Measurements from ENCODE around the gene ADGRG3. TPM values are rescaled to one million over a fixed set of nuclear protein-coding genes. Genes with fewer than 3 reads are reported as not detected.

The ADGRG3 gene
- total RNA-seq, 1 donor from 2014 or later, result not detected

DNA sequence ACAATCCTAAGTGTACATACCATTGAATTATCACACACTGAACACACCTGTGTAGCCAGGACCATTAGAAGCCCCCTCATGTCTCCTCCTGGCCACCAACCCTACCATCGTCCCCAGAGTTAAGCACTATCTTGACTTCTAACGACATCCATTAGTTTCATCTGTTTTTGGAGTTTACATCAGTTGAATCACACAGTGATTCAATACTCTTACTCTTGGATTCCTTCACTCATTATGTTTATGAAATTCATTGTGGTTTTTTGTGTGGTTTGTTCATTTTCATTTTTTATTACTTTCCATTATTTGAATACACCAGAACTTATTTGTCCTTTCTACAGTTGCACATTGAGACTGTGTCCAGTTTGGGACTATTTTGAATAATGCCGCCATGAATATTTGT lies 40.1 kb downstream of the ADGRG3 start:
- no peaks in the 10 kb centered on the region for H4K20me1 ChIP-seq (ENCODE audit: insufficient read depth, low read length)
- H3K9ac ChIP-seq (ENCODE audit: low read length), result no peak overlapping the region
- no peak overlapping the region for H3K4me3 ChIP-seq (ENCODE audit: insufficient read depth, low read depth, low read length)
- H3K4me2 ChIP-seq (ENCODE audit: low read length), result no peak overlapping the region
- no peak for TF ChIP-seq EZH2 (IDR thresholded peaks at IDR 0.05; ENCODE audit: insufficient read depth, low read length)
- no peak for TF ChIP-seq CTCF (IDR thresholded peaks at IDR 0.05; ENCODE audit: insufficient read depth, low read depth, low read length)
- H3K27ac ChIP-seq (ENCODE audit: low read depth, low read length), result no peak overlapping the region
- Mint-ChIP-seq H3K4me1 (ENCODE audit: low read depth, unreplicated experiment) (no peaks in the 10 kb centered on the region), H3K27ac (ENCODE audit: unreplicated experiment) (no peak overlapping the region), H3K9me3 (ENCODE audit: unreplicated experiment) (no peaks in the 10 kb centered on the region), H3K27me3 (ENCODE audit: low read depth, unreplicated experiment) (peaks cover 31% of the 10 kb centered on the region), H3K4me3 (ENCODE audit: unreplicated experiment) (no peak overlapping the region), H3K36me3 (ENCODE audit: low read depth, unreplicated experiment) (no peaks in the 10 kb centered on the region)
- DNase-seq (ENCODE audit: low read depth) (no peak), FAIRE-seq (no peak)
- H3K4me1 ChIP-seq (ENCODE audit: insufficient read depth, low read length), result no peaks in the 10 kb centered on the region
- no peaks in the 10 kb centered on the region for H3K79me2 ChIP-seq (ENCODE audit: insufficient read depth, low read length)
- H3K9me3 ChIP-seq (ENCODE audit: insufficient read depth, low read depth, low read length), result peaks cover 9% of the 10 kb centered on the region
- no peaks in the 10 kb centered on the region for H3K36me3 ChIP-seq (ENCODE audit: insufficient read depth, low read length)
- H3K27me3 ChIP-seq (ENCODE audit: insufficient read depth, low read length), result peaks cover 22% of the 10 kb centered on the region
- H2AFZ ChIP-seq (ENCODE audit: low read depth, low read length), result no peak overlapping the region

DNA sequence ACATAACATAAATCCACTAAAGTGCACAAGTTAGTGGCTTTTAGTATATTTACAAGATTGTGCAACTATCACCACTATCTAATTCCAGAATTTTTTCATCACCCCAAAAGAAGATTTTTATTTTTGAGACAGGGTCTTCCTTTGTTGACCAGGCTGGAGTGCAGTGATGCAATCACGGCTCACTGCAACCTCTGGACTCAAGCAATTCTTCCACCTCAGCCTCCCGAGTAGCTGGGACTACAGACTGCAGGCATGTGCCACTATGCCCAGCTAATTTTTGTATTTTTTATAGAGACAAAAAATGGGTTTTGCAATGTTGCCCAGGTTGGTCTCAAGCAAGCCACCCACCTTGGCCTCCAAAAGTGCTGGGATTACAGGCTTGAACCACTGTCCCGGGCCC lies 41.6 kb downstream of the ADGRG3 start:
- Mint-ChIP-seq H3K27me3 (ENCODE audit: low read depth, unreplicated experiment) (peaks cover 30% of the 10 kb centered on the region), H3K9me3 (ENCODE audit: unreplicated experiment) (no peaks in the 10 kb centered on the region), H3K36me3 (ENCODE audit: low read depth, unreplicated experiment) (no peaks in the 10 kb centered on the region), H3K4me3 (ENCODE audit: unreplicated experiment) (no peak overlapping the region), H3K27ac (ENCODE audit: unreplicated experiment) (no peak overlapping the region), H3K4me1 (ENCODE audit: low read depth, unreplicated experiment) (no peaks in the 10 kb centered on the region)
- no peak for DNase-seq (ENCODE audit: low read depth)
- Histone ChIP-seq H3K79me2 (ENCODE audit: insufficient read depth, low read length) (no peaks in the 10 kb centered on the region), H3K27me3 (ENCODE audit: insufficient read depth, low read length) (peaks cover 28% of the 10 kb centered on the region), H3K4me3 (ENCODE audit: insufficient read depth, low read depth, low read length) (no peak overlapping the region), H3K9ac (ENCODE audit: low read length) (no peak overlapping the region), H4K20me1 (ENCODE audit: insufficient read depth, low read length) (no peaks in the 10 kb centered on the region), H3K27ac (ENCODE audit: low read depth, low read length) (no peak overlapping the region), H2AFZ (ENCODE audit: low read depth, low read length) (no peak overlapping the region), H3K4me1 (ENCODE audit: insufficient read depth, low read length) (no peaks in the 10 kb centered on the region), H3K4me2 (ENCODE audit: low read length) (no peak overlapping the region), H3K36me3 (ENCODE audit: insufficient read depth, low read length) (no peaks in the 10 kb centered on the region), H3K9me3 (ENCODE audit: insufficient read depth, low read depth, low read length) (peaks cover 9% of the 10 kb centered on the region)
- FAIRE-seq, result no peak
- TF ChIP-seq EZH2 (IDR thresholded peaks at IDR 0.05; ENCODE audit: insufficient read depth, low read length) (no peak), CTCF (IDR thresholded peaks at IDR 0.05; ENCODE audit: insufficient read depth, low read depth, low read length) (no peak)

- H3K27ac ChIP-seq (ENCODE audit: low read depth, low read length), result no peak overlapping the region
- H4K20me1 ChIP-seq (ENCODE audit: insufficient read depth, low read length), result no peaks in the 10 kb centered on the region
- peaks cover 44% of the 10 kb centered on the region for H3K27me3 Mint-ChIP-seq (ENCODE audit: low read depth, unreplicated experiment)
- no peaks in the 10 kb centered on the region for H3K9me3 ChIP-seq (ENCODE audit: insufficient read depth, low read depth, low read length)
- FAIRE-seq (no peak), DNase-seq (ENCODE audit: low read depth) (no peak)
- no peak overlapping the region for H2AFZ ChIP-seq (ENCODE audit: low read depth, low read length)
- no peak overlapping the region for H3K4me3 Mint-ChIP-seq (ENCODE audit: unreplicated experiment)
- TF ChIP-seq EZH2 (IDR thresholded peaks at IDR 0.05; ENCODE audit: insufficient read depth, low read length), result no peak
- no peak for TF ChIP-seq CTCF (IDR thresholded peaks at IDR 0.05; ENCODE audit: insufficient read depth, low read depth, low read length)
- no peak overlapping the region for H3K4me3 ChIP-seq (ENCODE audit: insufficient read depth, low read depth, low read length)
- H3K4me2 ChIP-seq (ENCODE audit: low read length), result no peak overlapping the region
- no peak overlapping the region for H3K9ac ChIP-seq (ENCODE audit: low read length)
- H3K4me1 ChIP-seq (ENCODE audit: insufficient read depth, low read length), result no peaks in the 10 kb centered on the region
- H3K27me3 ChIP-seq (ENCODE audit: insufficient read depth, low read length), result peaks cover 32% of the 10 kb centered on the region
- no peaks in the 10 kb centered on the region for H3K9me3 Mint-ChIP-seq (ENCODE audit: unreplicated experiment)
- H3K36me3 Mint-ChIP-seq (ENCODE audit: low read depth, unreplicated experiment), result no peaks in the 10 kb centered on the region
- no peaks in the 10 kb centered on the region for H3K36me3 ChIP-seq (ENCODE audit: insufficient read depth, low read length)
- H3K27ac Mint-ChIP-seq (ENCODE audit: unreplicated experiment), result no peak overlapping the region
- no peaks in the 10 kb centered on the region for H3K79me2 ChIP-seq (ENCODE audit: insufficient read depth, low read length)
- H3K4me1 Mint-ChIP-seq (ENCODE audit: low read depth, unreplicated experiment), result no peaks in the 10 kb centered on the region
Observed at GRCh38 chr16:57711346-57711745, 43.2 kb downstream of the ADGRG3 start.
